Retinal pigment epithelial cell (primary cell): Measurements from ENCODE around the gene DNAH17.

Experiments used
- DNase-seq: peaks from one replicate; pipeline ENCODE4 v3.0.0-alpha.2; 2010; ENCODE audit warnings: low read depth
- H3K4me3 ChIP-seq: 2 replicates; pipeline ENCODE4 v1.5.1; 2011; ENCODE audit warnings: mild to moderate bottlenecking, low read length, control low read depth, moderate library complexity
- TF ChIP-seq, protein P1 (sequence below): conservative IDR thresholded peaks from 2 replicates; pipeline ENCODE4 v1.5.1; 2011; ENCODE audit warnings: low read depth, low read length, control low read depth, inconsistent platforms

The DNAH17 gene

DNA sequence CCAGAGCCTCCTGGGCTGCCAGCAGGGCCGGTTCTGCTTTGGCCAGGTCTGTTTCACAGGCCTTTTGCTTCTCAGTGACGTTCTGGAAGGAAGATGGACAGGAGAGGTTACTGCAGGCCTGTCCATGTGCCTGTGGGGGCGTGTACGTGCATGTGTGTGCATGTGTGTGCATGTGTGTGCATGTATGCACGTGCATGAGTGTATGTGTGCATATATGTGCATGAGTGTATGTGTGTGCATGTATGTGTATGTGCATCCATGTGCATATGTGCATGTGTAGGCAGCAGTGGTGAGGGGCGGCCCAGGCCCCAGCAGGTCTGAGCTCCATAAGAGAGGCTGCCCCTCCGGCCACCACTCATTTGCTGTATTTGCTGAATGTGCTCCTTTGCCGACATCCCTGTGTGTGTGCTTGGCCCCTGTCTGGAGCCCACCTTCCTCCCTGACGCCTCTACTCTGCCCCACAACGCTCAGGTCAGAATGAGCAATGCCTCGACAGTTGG, 117.0 kb downstream of the DNAH17 start:
- no peak for DNase-seq
- no peak overlapping the region for H3K4me3 ChIP-seq
- TF ChIP-seq, protein P1, sequence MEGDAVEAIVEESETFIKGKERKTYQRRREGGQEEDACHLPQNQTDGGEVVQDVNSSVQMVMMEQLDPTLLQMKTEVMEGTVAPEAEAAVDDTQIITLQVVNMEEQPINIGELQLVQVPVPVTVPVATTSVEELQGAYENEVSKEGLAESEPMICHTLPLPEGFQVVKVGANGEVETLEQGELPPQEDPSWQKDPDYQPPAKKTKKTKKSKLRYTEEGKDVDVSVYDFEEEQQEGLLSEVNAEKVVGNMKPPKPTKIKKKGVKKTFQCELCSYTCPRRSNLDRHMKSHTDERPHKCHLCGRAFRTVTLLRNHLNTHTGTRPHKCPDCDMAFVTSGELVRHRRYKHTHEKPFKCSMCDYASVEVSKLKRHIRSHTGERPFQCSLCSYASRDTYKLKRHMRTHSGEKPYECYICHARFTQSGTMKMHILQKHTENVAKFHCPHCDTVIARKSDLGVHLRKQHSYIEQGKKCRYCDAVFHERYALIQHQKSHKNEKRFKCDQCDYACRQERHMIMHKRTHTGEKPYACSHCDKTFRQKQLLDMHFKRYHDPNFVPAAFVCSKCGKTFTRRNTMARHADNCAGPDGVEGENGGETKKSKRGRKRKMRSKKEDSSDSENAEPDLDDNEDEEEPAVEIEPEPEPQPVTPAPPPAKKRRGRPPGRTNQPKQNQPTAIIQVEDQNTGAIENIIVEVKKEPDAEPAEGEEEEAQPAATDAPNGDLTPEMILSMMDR = no peak

DNA sequence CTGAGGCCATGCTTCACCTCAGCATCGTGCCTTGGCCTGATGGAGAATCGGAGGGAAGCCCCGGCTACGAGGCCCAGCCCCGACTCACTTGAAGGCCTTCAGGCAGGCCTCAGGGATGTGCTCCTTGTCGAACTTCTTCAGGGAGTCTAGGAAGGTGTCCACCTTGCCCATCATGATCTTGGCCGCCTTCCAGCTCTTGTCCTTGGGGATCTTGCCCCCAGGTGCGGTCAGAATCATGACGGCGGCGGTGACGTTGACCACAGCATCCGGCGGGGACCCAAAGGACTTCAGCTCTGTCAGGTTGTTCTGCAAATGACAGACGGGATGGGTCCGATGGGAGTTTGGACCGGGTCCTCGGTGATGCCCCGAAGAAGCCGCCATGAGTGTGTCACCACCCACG, 117.5 kb downstream of the DNAH17 start:
- TF ChIP-seq, protein P1 = no peak
- DNase-seq = no peak
- no peak overlapping the region for H3K4me3 ChIP-seq

DNA sequence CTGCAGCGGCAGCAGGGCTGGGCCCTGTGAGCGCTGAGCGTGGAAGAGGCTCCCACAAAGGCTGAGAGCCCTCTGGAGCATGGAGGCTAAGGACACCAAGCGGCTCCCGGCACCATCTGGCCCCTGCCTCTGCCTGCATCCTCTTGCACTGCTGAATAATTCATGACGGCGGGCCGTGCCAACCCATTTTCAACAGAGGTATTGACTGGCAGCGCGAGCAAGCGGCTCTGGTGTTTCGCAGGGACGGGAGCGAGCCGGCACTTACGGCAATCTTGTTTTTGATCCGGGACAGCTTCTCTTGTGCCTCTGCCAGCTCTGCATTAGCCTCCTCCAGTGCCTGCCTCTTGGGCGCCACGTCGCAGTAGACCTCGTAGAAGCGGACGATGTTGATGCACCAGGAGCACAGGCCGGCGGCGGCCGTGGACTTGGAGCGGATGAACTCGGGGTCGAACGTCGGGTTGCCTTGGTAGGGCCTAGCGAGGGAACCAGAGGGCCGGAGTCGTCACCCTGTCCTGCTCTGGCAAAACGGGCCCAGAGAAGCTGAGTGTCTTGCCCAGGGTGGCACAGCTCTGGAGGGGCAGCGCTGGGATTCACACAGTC, 118.4 kb downstream of the DNAH17 start:
- no peak overlapping the region for H3K4me3 ChIP-seq
- TF ChIP-seq, protein P1 = no peak
- DNase-seq = no peak

DNA sequence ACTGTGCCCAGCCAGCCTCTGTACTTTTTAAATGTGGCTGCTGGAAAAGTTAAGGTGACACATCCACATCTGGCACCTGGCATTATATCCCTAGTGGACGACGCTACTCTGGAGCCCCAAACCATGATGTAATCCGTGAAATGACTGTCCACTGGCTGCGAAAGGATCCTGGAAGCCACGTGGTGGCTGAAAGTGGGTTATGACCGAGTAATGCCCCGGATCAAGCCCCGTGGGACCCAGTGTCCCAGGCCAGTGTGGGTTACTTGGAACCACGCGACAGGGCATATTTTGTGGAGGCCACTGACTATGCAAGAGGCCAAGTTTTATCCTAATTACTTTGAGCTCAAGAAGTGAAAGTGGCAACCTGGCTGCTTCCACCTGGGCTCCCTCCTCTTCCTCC, 119.1 kb downstream of the DNAH17 start:
- DNase-seq = no peak
- no peak overlapping the region for H3K4me3 ChIP-seq
- TF ChIP-seq, protein P1 = no peak

DNA sequence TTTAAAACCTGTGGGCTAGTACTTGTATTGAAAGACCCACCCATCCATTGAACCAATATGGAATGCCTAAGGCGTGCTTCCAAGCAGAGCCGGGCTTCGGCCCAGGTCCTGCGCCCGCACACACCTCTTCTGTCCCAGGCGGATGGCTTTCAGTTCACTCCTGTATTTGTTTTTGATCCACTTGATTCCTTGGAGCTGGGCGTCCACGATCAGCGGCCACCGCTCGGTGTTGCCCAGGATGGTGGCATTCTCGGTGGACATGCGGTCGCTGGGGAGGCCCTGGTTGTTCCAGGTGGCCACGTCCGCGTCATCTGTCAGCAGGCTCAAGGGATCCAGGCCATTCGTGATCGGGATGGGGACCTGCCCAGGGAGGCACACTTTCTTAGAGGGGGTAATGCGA, 122.8 kb downstream of the DNAH17 start:
- no peak overlapping the region for H3K4me3 ChIP-seq
- TF ChIP-seq, protein P1 = no peak
- no peak for DNase-seq

DNA sequence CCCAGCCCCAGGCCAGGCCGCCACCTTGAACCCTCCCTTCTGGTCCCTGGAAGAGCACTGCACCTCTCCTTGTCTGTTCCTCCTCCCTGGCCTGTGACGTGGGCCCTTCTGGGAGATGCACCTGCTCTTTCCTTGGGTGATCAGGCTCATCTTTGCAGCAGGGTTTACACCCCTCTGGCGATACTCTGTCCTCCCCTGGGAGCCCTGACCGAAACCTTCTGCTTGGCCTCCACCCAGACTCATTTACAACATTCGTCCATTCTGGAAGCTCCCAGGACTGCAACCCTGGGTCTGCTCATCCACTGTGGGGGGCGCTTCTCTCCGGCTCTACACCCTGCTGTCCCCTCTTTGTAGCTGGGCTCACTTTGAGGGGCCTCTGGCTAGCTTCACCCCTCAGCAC, 125.4 kb downstream of the DNAH17 start:
- no peak for DNase-seq
- TF ChIP-seq, protein P1 = no peak
- H3K4me3 ChIP-seq = no peak overlapping the region

DNA sequence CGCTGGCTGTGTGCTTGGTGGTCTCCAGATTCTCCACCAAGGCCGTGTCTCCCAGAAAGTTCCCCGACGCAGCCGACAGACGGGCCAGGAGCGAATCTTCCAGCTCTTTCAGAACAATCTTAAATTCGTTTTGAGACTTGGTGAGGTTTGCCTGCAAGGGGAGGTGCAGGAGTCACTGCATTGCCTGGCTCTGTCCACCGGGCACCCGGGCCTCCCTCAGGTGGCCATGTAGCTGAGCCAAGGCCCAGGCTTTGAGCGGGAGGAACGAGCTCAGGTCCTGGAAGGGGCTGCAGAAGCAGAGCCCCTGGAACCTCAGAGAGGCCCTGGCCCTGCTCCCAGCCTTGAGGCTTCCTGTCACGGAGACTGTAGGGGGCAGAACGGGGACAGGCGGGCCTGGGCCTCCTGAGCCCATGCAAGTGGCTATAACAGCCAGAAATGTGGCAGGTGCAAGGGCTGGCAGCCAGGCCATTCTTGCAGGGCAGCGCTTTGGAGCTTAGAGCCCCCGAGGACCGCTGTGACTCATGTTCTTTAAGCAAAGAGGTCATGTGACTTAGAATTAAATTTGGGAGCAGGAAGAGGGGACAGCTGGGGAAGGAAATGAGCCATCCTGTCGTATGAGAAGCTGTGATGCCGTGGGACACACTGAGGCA, 126.4 kb downstream of the DNAH17 start:
- TF ChIP-seq, protein P1 = no peak
- no peak for DNase-seq
- H3K4me3 ChIP-seq = no peak overlapping the region
